Fibroblast of lung (primary cell): ENCODE data around the gene ZNF700.

Experiments
- CTCF ChIP-seq, 2 donors: IDR thresholded peaks in 1 of 2; conservative IDR thresholded peaks in 1 of 2; 1 replicate in 1 of 2; 2 replicates in 1 of 2; pipeline ENCODE4 v1.5.1; 2011 to 2012; ENCODE audit warnings: low read length in 2 of 2, control low read depth in 1 of 2, inconsistent platforms in 1 of 2, low read depth in 1 of 2, mild to moderate bottlenecking in 1 of 2
- EZH2 ChIP-seq: IDR thresholded peaks from 2 replicates; pipeline ENCODE4 v1.5.1; 2012; ENCODE audit warnings: low read length, control low read depth, mild to moderate bottlenecking; ENCODE audit errors: missing control alignments

DNA sequence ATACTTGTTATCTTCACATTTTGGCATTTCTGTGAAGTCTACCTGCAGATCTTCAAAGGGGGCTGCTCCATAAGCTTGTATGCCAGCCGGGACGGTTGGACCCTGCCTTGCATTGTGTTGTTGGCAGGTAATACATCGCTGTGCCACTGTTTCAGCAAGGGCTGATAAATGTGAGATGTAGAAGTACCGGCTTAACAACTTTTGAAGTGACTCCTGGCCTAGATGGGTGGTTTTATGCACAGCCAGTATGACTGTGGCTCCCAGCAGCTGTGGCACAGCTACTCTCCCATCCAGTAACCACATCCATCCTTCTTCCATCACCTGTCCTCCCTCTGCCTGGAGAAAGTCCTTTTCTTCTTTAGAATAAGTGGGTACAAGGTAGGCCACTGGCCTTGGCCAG lies 19.7 kb downstream of the ZNF700 start:
- TF ChIP-seq EZH2 (no peak), CTCF (conservative IDR thresholded peaks at IDR 0.05 in 1 of 2, IDR thresholded peaks at IDR 0.05 in 1 of 2; ENCODE audit: low read depth in 1 of 2, low read length in 2 of 2) (no peak)
